ENCODE results near the gene LCE3B.

Gene LCE3B

GRCh38 chr1:152663098-152663497, 49.5 kb downstream of the LCE3B start, which contains the start of gene LCE2D:
Gene LCE2D (plus strand): TSS chr1:152663380. CDS start chr1:152664106, 726 bp downstream.
- no peak for DNase-seq
